DMS53 treated with DMSO at 0.1 percent for 48 hours (cell line): ENCODE results near the gene TEP1.
"Not testable (repeated sequence)": the region's sequence is repeated elsewhere in the genome, so short reads cannot be mapped to it uniquely, and the experiment has no call there.

Experiments
- DNase-seq: peaks from one replicate; lab custom pipeline; 2025; ENCODE audit not compliant: unreplicated experiment; lab: John Stamatoyannopoulos, UW

The TEP1 gene

DNA sequence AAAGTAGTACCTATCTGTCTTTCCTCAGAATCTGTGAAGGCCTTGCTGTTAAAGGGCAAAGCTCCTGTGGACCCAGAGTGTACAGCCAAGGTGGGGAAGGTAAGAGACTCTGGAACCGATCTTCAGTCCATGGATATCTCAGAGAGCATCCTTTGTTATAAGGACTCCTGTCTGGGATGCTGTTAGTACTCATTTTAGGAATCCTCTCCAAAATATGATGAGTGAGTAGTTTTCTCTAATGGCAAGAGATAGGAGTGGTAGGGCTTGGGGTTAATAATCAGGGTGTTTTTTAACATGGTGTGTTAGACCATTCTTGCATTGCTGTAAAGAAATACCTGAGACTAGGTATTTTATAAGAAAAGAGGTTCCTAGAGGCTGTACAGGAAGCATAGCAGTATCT lies 67.9 kb downstream of the TEP1 start:
- DNase-seq: no peak

DNA sequence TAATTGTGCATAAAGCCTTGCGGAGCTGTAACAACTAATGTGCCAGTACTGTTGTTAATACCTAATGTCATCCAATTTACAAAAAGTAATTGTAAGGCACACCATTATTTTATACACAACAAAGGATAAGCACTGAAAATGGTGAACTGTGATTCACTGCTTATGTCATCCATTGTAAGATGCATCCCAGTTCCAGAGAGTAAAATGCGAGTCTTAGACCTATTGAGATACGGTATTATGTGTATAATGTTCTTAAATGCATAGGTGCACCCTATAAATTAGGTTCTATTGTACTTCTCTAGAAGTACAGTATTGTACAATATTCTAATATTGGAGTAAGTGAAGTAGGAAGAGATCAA lies 69.5 kb downstream of the TEP1 start:
- DNase-seq: no peak

- DNase-seq: peak; percentile 79
These were observed 70.0 kb downstream of the TEP1 start, which contains the start of gene PARP2 for GRCh38 chr14:20343092-20343861. TSS of gene PARP2 (plus strand) at chr14:20343635. CDS start at chr14:20343642, 7 bp downstream.

DNA sequence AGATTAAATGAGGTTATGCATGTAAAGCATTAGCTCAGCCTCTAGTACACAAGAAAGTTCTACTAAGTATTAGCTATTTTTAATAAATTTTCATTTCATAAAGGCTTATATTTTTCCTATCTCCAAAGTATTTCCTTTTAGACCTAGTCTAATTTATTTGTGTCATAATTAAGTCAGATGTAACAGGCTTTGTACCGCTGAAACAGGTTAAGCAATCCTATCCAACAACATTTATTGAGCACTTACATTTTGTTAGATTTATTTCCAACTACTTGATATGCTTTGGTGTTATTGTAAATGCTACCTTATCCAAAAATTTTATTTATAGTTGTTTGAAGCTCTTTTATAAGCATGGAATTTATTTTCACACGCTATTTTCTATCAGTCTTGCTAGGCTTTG lies 71.7 kb downstream of the TEP1 start:
- DNase-seq: no peak

DNA sequence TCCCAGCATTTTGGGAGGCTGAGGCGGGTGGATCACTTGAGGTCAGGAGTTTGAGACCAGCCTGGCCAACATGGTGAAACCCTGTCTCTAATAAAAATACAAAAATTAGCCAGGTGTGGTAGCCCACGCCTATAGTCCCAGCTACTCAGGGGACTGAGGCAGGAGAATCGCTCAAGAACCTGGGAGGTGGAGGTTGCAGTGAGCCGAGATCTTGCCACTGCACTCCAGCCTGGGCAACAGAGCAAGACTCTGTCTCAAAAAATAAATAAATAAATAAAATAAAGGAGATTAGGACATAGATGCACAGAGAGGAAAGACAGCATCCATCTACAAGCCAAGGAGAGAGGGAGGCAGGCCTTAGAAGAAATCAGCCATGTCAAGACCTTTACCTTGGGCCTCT lies 72.3 kb downstream of the TEP1 start:
- DNase-seq: not testable (repeated sequence)

- DNase-seq: no peak
These were observed 79.3 kb downstream of the TEP1 start for GRCh38 chr14:20334017-20334416.

GRCh38 chr14:20333494-20333841 lies 79.8 kb downstream of the TEP1 start:
- DNase-seq: no peak

- DNase-seq: peak; percentile 46
These were observed 80.4 kb downstream of the TEP1 start, which contains the start of gene CCNB1IP1 for GRCh38 chr14:20332788-20333493. TSS of gene CCNB1IP1 (minus strand) at chr14:20333279. CDS start at chr14:20316523, 16,756 bp downstream.

- DNase-seq: no peak
These were observed 80.9 kb downstream of the TEP1 start for GRCh38 chr14:20332431-20332787.

DNA sequence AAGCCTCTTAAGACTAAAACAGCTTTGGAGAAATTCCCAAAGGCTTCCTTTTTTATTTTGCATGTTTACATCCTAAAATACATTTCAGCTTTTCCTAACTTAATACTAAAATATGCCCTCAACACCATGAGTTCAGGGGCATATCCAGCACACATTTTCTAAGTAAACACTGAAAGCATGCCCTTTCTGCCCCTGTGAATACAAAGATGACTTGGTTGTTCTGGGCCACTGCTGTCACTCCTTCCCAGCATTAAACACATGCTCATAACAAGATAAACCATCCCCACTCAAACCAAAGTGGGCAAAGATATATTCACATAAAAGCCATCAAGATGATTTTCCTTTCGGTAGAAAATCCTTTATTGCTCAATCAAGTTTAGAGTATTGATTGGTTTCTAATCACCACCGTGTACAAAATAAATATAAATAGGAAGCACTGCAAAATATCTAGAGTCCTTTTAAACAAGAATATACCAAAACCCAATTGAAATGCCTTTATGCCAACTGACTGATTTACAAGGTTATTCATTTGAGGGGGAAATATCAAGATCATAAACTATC lies 82.2 kb downstream of the TEP1 start:
- no peak for DNase-seq

GRCh38 chr14:20329355-20329754 lies 83.9 kb downstream of the TEP1 start:
- no peak for DNase-seq

- no peak for DNase-seq
These were observed 84.6 kb downstream of the TEP1 start for GRCh38 chr14:20328705-20329104.

DNA sequence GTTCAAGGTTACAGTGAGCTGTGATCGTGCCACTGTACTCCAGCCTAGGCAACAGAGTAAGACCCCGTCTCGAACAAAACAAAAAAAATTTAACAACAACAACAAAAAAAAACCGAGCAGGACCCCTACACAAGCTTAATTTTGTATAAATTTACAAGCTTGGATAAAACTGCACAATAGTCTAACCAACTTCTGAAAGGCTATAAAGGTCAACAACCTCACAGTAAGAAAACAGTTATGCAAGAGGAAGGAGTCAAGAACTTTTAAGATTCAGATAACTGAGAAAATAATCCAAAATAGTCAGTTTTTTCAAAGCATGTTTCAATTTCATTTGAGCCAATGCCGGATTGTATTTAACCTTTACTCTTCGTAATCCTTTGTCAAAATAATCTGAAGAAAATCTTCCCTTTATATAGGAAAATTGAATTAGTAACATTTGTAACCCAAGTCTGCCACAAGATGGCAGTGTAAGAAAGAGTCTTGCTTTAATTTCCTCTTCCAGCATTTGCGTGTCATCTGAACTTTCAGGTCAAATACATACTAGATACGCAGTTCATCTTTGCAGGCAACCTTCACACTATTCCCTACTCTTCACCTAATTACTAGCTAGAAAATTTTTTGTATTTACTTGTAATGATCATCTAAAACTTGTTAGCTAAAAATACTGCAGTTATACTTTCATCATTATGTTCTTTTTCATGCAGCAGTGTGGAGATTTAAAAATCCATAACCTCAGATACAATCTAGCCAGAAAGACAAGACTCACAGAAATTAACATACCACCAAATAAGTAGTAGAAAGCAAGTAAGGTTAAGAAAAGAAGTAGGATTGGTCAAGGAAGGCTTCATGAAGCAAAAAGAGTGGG lies 86.1 kb downstream of the TEP1 start:
- peak; percentile 16 for DNase-seq

DNA sequence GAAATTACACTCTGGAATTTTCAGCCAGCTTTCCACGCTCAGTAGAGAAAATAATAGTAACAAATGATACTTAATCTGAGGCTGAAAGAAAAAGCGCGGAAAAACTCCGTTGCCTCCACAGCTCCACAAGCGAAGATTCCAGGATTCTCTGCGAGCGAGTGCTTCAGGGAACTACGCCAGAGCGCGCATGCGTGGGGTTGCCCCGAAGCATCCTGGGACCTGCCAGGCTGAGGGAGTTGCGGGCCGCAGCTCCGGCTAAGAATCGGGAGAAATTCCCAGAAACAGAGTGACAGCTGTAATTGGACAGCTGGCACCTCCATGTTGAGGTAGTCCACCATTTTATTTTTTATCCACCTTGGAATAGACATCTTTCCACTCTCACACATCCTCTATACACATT lies 95.6 kb downstream of the TEP1 start:
- no peak for DNase-seq
